Astrocyte of the spinal cord (primary cell): Measurements from ENCODE around the gene GPR108.
"Not testable (repeated sequence)": the region's sequence is repeated elsewhere in the genome, so short reads cannot be mapped to it uniquely, and the experiment has no call there.

Source experiments
- DNase-seq: peaks from one replicate; pipeline ENCODE4 v3.0.0; 2011; ENCODE audit warnings: low read depth, low spot score
- H3K4me3 ChIP-seq: 2 replicates; pipeline ENCODE4 v1.5.1; 2011; ENCODE audit warnings: low read depth, mild to moderate bottlenecking, low read length, moderate library complexity
- CTCF ChIP-seq: IDR thresholded peaks from 2 replicates; pipeline ENCODE4 v1.5.1; 2012; ENCODE audit warnings: low read depth, mild to moderate bottlenecking, low read length, inconsistent platforms
- in situ Hi-C: cut with HindIII; loops from 2 replicates; pipeline ENCODE4 v1.10.0; 2017; ENCODE audit warnings: low sequenced_read_pairs

The GPR108 gene

GRCh38 chr19:6737284-6737872 lies at the start of gene GPR108:
GPR108 (minus strand) TSS chr19:6737580; CDS start chr19:6737576, 4 bp downstream.
- peak; percentile 100 for DNase-seq
- in situ Hi-C loops = no loop called here
- H3K4me3 ChIP-seq = peak within 1 kb of the TSS; percentile 93
- no peak for TF ChIP-seq CTCF

GRCh38 chr19:6779206-6779605 lies 41.8 kb upstream of the GPR108 start:
- H3K4me3 ChIP-seq = no peak overlapping the region
- in situ Hi-C loops = no loop called here
- no peak for TF ChIP-seq CTCF
- DNase-seq = no peak

GRCh38 chr19:6778386-6778785 lies 41.0 kb upstream of the GPR108 start:
- in situ Hi-C loops = no loop called here

GRCh38 chr19:6777434-6777833 lies 40.1 kb upstream of the GPR108 start:
- no peak for TF ChIP-seq CTCF
- in situ Hi-C loops = no loop called here
- H3K4me3 ChIP-seq = no peak overlapping the region
- DNase-seq = no peak

More at GRCh38 chr19:6778386-6778785, 41.0 kb upstream of the GPR108 start:
- H3K4me3 ChIP-seq = no peak overlapping the region
- no peak for DNase-seq
- TF ChIP-seq CTCF = no peak

GRCh38 chr19:6776999-6777398 lies 39.6 kb upstream of the GPR108 start:
- no peak for TF ChIP-seq CTCF
- DNase-seq = no peak
- H3K4me3 ChIP-seq = no peak overlapping the region
- in situ Hi-C loops = no loop called here

GRCh38 chr19:6776045-6776444 lies 38.7 kb upstream of the GPR108 start:
- in situ Hi-C loops, DNase-seq, H3K4me3 ChIP-seq: not testable (repeated sequence)

- no peak for TF ChIP-seq CTCF
- no peak overlapping the region for H3K4me3 ChIP-seq
- DNase-seq = no peak
- in situ Hi-C loops = no loop called here
Measured at GRCh38 chr19:6774821-6775707, 37.7 kb upstream of the GPR108 start.
